Nephron (organoid): ENCODE measurements around the gene SLC38A10.

Experiments
- H3K27ac Mint-ChIP-seq, 3 experiments: 2 replicates each; pipeline ENCODE4 v1.8.0; 2020; ENCODE audit warnings: mixed read lengths in 3 of 3, mild to moderate bottlenecking in 2 of 3, moderate library complexity in 1 of 3
- H3K27me3 Mint-ChIP-seq: 2 replicates; pipeline ENCODE4 v1.8.0; 2021; ENCODE audit warnings: low read depth, mild to moderate bottlenecking, moderate library complexity, mixed read lengths
- H3K36me3 Mint-ChIP-seq: 2 replicates; pipeline ENCODE4 v1.8.0; 2020; ENCODE audit warnings: low read depth, mixed read lengths
- H3K4me1 Mint-ChIP-seq: 2 replicates; pipeline ENCODE4 v1.8.0; 2020; ENCODE audit warnings: mixed read lengths
- H3K4me3 Mint-ChIP-seq, 3 experiments: 2 replicates each; pipeline ENCODE4 v1.8.0; 2020; ENCODE audit warnings: mild to moderate bottlenecking in 3 of 3, mixed read lengths in 3 of 3, moderate library complexity in 2 of 3
- H3K9me3 Mint-ChIP-seq: 2 replicates; pipeline ENCODE4 v1.8.0; 2020; ENCODE audit warnings: mixed read lengths
- CTCF ChIP-seq, 3 experiments: fragments of 200-600 bp; sonication (generic); IDR thresholded peaks; one replicate each; pipeline ENCODE4 v1.5.0; 2021; ENCODE audit warnings: antibody characterized with exemption in 3 of 3; ENCODE audit not compliant: unreplicated experiment in 3 of 3

The SLC38A10 gene

GRCh38 chr17:81233811-81234505 lies 61.1 kb downstream of the SLC38A10 start:
- Mint-ChIP-seq H3K36me3 (peaks cover 19% of the 10 kb centered on the region), H3K9me3 (no peaks in the 10 kb centered on the region), H3K27ac (no peak overlapping the region), H3K27me3 (no peaks in the 10 kb centered on the region), H3K4me3 (no peak overlapping the region), H3K4me1 (peaks cover 7% of the 10 kb centered on the region)
- TF ChIP-seq CTCF (IDR thresholded peaks at IDR 0.05; ENCODE audit: unreplicated experiment in 3 of 3) = no peak

- Mint-ChIP-seq H3K27me3 (no peaks in the 10 kb centered on the region), H3K27ac (no peak overlapping the region)
- no peak for TF ChIP-seq CTCF (IDR thresholded peaks at IDR 0.05; ENCODE audit: unreplicated experiment in 3 of 3)
These were observed 61.8 kb downstream of the SLC38A10 start for GRCh38 chr17:81233316-81233715.

GRCh38 chr17:81232616-81233241 lies 62.4 kb downstream of the SLC38A10 start:
- peaks cover 2% of the 10 kb centered on the region for H3K4me1 Mint-ChIP-seq
- H3K9me3 Mint-ChIP-seq = no peaks in the 10 kb centered on the region
- H3K27me3 Mint-ChIP-seq = no peaks in the 10 kb centered on the region
- H3K4me3 Mint-ChIP-seq = no peak overlapping the region
- TF ChIP-seq CTCF (IDR thresholded peaks at IDR 0.05; ENCODE audit: unreplicated experiment in 3 of 3) = no peak
- no peak overlapping the region for H3K27ac Mint-ChIP-seq
- H3K36me3 Mint-ChIP-seq = peaks cover 26% of the 10 kb centered on the region

More at GRCh38 chr17:81233316-81233715, 61.8 kb downstream of the SLC38A10 start:
- Mint-ChIP-seq H3K4me1 (peaks cover 6% of the 10 kb centered on the region), H3K9me3 (no peaks in the 10 kb centered on the region), H3K36me3 (peaks cover 21% of the 10 kb centered on the region), H3K4me3 (no peak overlapping the region)

DNA sequence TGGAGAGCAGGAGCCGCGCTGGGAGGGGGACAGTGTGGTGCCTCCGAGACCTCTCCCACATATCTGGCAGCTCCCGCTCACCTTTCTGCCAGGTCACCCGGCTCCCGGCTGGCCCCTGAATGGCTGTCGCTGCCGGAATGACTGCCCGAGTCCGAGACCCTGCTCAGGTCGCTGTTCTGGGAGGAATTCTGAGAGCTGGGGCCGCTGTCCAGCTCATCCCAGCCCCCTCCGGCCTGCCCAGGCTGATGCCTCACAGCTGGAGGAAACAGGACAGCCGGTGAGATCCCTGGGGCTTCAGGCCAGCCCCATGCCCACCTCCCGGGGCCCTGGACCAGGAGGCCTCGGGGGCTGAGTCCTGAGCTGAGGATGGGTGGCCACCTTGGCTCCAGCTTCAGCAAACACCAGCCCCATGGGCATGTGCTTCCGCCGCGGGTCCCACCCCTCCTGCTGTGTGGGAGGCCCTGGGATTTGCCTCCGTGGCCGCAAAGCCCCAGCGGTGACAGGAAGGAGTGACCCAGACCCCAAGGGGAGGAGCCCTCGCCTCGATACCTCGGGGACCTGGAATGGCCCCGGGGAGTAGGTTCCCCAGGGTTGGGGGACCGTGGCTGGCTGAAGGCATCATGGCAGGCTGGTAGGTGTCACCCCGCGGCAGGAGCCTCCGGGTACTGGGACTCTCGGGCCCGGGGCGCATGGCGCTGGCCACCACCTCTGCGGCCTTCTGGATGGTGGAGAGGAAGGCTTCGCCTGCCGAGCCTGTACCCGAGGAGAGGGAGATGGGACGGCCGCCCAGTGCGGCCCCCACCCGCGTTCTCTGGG lies 63.1 kb downstream of the SLC38A10 start:
- peaks cover 28% of the 10 kb centered on the region for H3K36me3 Mint-ChIP-seq
- H3K27me3 Mint-ChIP-seq = no peaks in the 10 kb centered on the region
- no peaks in the 10 kb centered on the region for H3K4me1 Mint-ChIP-seq
- no peak overlapping the region for H3K4me3 Mint-ChIP-seq
- H3K9me3 Mint-ChIP-seq = no peaks in the 10 kb centered on the region
- TF ChIP-seq CTCF (IDR thresholded peaks at IDR 0.05; ENCODE audit: unreplicated experiment in 3 of 3) = no peak
- H3K27ac Mint-ChIP-seq = no peak overlapping the region

- Mint-ChIP-seq H3K4me3 (no peak overlapping the region), H3K36me3 (peaks cover 28% of the 10 kb centered on the region), H3K27me3 (no peaks in the 10 kb centered on the region), H3K4me1 (no peaks in the 10 kb centered on the region), H3K9me3 (no peaks in the 10 kb centered on the region), H3K27ac (no peak overlapping the region)
- no peak for TF ChIP-seq CTCF (IDR thresholded peaks at IDR 0.05; ENCODE audit: unreplicated experiment in 3 of 3)
These were observed 63.9 kb downstream of the SLC38A10 start for GRCh38 chr17:81231121-81231645.
